LNCaP clone FGC (cell line): Measurements from ENCODE around the gene CLCA1.
"Not testable (repeated sequence)": the region's sequence is repeated elsewhere in the genome, so short reads cannot be mapped to it uniquely, and the experiment has no call there.

ENCODE experiments used
- DNase-seq: peaks from one replicate; pipeline ENCODE4 v3.0.0-alpha.2; 2011; ENCODE audit warnings: low read depth
- H3K4me3 ChIP-seq: 2 replicates; pipeline ENCODE4 v1.5.1; 2011; ENCODE audit warnings: mild to moderate bottlenecking, low read depth, low read length, control low read depth
- TF ChIP-seq, protein P1 (sequence below): IDR thresholded peaks from 2 replicates; pipeline ENCODE4 v1.5.1; 2012; ENCODE audit warnings: mild to moderate bottlenecking; ENCODE audit not compliant: control insufficient read depth, insufficient read depth; ENCODE audit errors: extremely low read depth

Gene CLCA1

DNA sequence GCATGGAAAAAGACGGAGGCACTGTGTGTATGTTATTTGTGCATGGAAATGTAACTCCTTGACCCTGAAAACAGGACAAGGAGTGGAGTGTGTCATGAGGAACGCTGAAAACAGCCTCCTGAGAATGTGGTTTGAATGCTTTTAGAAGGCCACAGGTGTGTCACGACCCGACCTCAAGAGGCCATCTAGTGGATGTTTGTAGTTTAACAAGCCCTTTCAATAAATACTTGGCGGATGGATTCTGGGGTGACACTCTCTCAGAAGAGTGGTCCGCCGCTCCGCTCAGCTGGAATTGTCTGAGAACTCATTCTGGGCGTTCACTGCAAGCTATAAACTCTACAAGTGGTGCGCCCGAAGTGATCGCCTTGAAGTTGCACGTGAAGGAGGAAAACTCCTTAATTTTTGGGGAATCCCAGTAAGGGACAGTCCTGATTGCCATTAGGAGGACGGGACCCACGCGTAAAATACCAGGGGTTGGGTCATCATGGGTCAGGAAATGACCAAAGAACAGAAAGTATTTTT lies 33.5 kb downstream of the CLCA1 start:
- TF ChIP-seq, protein P1, sequence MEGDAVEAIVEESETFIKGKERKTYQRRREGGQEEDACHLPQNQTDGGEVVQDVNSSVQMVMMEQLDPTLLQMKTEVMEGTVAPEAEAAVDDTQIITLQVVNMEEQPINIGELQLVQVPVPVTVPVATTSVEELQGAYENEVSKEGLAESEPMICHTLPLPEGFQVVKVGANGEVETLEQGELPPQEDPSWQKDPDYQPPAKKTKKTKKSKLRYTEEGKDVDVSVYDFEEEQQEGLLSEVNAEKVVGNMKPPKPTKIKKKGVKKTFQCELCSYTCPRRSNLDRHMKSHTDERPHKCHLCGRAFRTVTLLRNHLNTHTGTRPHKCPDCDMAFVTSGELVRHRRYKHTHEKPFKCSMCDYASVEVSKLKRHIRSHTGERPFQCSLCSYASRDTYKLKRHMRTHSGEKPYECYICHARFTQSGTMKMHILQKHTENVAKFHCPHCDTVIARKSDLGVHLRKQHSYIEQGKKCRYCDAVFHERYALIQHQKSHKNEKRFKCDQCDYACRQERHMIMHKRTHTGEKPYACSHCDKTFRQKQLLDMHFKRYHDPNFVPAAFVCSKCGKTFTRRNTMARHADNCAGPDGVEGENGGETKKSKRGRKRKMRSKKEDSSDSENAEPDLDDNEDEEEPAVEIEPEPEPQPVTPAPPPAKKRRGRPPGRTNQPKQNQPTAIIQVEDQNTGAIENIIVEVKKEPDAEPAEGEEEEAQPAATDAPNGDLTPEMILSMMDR = peak; percentile 56
- not testable (repeated sequence) for H3K4me3 ChIP-seq, DNase-seq

DNA sequence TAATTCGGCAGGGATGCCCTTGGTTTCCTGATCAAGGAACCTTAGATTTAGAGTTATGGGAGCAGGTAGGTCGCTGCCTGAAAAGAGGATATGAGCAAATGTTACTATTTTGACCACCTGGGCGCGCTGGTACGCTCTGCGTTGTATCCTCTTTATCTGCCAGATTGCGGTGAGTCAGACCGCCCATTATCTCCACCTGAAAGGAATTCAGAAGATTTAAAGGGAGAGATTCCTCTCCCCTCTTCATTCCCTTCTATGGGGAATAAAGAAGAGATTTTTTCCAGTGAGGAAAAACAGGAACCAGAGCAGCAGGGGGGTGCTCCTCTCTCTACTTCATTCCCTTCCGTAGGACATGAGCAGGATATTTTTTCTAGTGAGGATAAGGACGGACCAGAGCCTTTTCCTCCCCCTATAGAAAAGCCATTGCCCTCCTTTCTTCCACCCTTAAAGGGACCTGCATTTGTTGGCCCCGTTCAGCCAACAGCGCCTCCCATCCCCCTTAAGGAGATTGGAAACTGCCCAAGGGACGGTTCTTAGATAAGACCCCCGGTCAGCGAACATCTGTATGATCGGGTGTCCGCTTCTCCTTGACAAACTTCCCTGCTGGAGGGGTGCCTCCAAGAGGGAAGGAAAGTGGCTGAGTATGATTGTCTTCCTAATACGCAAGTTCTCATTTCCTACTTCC lies 34.1 kb downstream of the CLCA1 start:
- DNase-seq = no peak
- TF ChIP-seq, protein P1 = no peak
- no peak overlapping the region for H3K4me3 ChIP-seq

DNA sequence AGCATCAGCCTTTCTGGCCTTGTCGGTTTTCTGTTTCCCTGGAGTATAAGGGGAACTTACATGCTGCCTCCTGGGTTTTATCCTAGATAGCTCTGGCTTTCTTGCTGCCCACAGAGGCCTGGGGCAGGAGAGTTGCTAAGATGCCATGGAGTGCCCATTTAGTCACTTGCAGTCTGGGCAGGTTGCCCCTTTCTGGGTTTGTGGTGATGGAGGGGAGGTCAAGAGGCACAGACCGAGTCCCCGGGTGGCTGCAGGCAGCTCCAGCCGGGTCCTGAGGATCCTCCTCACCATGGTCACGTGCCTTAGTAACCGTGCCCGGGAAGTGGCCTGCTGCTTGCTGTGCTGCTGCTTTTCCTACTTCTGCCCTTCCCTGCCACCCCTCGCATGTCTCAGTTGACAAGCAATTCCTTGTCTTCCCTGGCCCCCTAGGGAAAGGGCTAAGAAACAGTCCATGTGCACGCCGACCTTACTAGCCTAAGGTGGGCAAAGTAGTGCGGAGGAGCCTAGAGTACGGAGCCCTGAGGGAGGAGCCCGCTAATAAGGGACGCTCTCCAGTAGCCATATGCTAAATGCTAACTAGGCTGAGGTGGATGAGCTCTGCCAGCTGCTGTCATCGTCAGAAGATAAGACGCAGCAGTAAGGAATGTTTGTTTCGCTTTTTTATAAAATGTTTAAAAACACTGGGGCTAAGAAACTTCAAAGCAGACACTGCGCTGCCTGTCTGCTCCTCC lies 34.8 kb downstream of the CLCA1 start:
- TF ChIP-seq, protein P1 = no peak
- H3K4me3 ChIP-seq = no peak overlapping the region
- no peak for DNase-seq

DNA sequence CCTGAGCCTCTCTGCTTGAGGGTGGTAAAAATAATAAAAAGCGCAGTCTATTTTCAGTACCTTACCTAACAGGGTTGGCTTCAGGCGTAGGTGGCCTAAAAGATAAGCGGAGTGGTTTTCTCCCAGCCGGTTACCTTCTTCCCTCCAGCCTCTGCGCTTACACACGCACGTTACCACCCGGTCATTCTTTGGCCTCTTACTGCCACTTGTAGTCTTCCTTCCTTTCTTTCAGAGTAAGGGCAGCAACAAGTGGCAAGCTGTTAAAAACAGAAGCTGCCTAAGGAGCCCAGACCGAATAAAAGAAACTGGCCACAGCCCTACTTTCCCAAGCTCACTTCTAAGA lies 35.4 kb downstream of the CLCA1 start:
- TF ChIP-seq, protein P1 = no peak
- peak overlapping the region; percentile 27; the same call in 1 of the 2 replicates for H3K4me3 ChIP-seq
- DNase-seq = no peak

DNA sequence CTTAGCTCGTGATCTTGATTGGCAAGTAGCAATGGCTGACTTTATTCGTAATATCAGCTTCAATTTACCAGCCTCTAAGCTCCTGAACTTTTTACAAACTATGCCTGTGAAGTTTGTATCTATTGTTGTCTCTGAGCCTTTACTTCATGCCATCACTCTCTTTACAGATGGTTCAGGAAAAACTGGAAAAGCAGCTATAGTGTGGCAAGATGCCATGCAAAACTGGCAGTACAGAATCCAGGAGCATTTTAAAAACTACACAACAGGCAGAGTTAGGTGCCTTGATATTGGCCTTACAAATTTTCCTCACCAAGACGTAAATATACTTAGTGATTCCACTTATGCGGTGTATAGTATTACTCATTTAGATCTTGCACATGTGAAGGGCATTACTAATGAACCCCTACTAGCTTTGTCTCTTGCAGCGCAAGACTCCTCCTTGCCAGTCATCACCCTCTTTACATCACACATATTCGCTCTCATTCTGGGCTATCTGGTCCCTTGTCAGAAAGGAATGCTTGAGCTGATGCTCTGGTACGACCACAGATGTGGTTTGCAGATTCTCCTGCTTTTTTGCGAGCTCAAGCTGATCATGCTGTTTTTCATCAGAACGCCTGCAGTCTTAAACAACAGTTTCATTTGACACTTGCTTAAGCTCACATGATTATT lies 36.3 kb downstream of the CLCA1 start:
- TF ChIP-seq, protein P1 = no peak
- DNase-seq = peak; percentile 91

DNA sequence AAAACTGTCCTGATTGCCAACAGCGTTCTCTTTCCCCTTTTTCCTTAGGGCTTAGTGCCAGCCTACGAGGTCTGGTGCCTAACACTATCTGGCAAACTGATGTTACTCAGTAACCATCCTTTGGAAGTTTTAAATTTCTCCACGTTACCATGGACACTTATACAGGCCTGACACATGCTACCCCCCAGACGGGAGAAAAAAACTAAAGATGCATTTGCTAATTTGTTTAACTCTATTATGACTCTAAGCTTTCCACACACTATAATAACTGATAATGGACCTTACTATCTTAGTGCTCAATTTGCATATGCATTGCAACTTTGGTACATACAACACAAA lies 36.8 kb downstream of the CLCA1 start:
- H3K4me3 ChIP-seq = no peak overlapping the region
- DNase-seq = no peak
- TF ChIP-seq, protein P1 = no peak

More for the DNA sequence above, 36.3 kb downstream of the CLCA1 start:
- H3K4me3 ChIP-seq = peak overlapping the region; percentile 27
